ENCODE results near the gene OR2C3. TPM values are rescaled to one million over a fixed set of nuclear protein-coding genes. Genes with fewer than 3 reads are reported as not detected.

Gene OR2C3
- polyA plus RNA-seq, 1 experiment, result not detected

GRCh38 chr1:247562198-247562597 lies 26.0 kb upstream of the OR2C3 start:
- ChIA-PET POLR2A (interaction anchor here (0.6 kb wide), 1 partner anchor 223 kb away, joined by 3 read pairs; no protein-coding TSS in a partner anchor), CTCF (no interaction called here)
- Histone ChIP-seq H3K9me3 (ENCODE audit: control insufficient read depth, insufficient read depth, low read length) (peaks cover 22% of the 10 kb centered on the region), H3K27ac (ENCODE audit: low read depth, low read length) (no peak overlapping the region), H3K4me3 (ENCODE audit: low read depth, low read length) (no peak overlapping the region), H3K27me3 (ENCODE audit: control insufficient read depth, insufficient read depth, low read length) (no peaks in the 10 kb centered on the region)
- no peak for DNase-seq (ENCODE audit: low read depth, low spot score)
- no peak for TF ChIP-seq CTCF (IDR thresholded peaks at IDR 0.05; ENCODE audit: low read depth, low read length)

GRCh38 chr1:247561711-247562110 lies 25.5 kb upstream of the OR2C3 start:
- no peak for TF ChIP-seq CTCF (IDR thresholded peaks at IDR 0.05; ENCODE audit: low read depth, low read length)
- ChIA-PET CTCF (no interaction called here), POLR2A (no interaction called here)
- Histone ChIP-seq H3K27me3 (ENCODE audit: control insufficient read depth, insufficient read depth, low read length) (no peaks in the 10 kb centered on the region), H3K9me3 (ENCODE audit: control insufficient read depth, insufficient read depth, low read length) (peaks cover 22% of the 10 kb centered on the region), H3K4me3 (ENCODE audit: low read depth, low read length) (no peak overlapping the region), H3K27ac (ENCODE audit: low read depth, low read length) (no peak overlapping the region)
- no peak for DNase-seq (ENCODE audit: low read depth, low spot score)

- CTCF ChIA-PET, result no interaction called here
- Histone ChIP-seq H3K27ac (ENCODE audit: low read depth, low read length) (no peak overlapping the region), H3K27me3 (ENCODE audit: control insufficient read depth, insufficient read depth, low read length) (no peaks in the 10 kb centered on the region), H3K4me3 (ENCODE audit: low read depth, low read length) (no peak overlapping the region), H3K9me3 (ENCODE audit: control insufficient read depth, insufficient read depth, low read length) (peaks cover 18% of the 10 kb centered on the region)
- no peak for TF ChIP-seq CTCF (IDR thresholded peaks at IDR 0.05; ENCODE audit: low read depth, low read length)
- no peak for DNase-seq (ENCODE audit: low read depth, low spot score)
- POLR2A ChIA-PET, result no interaction called here
These were observed 21.9 kb upstream of the OR2C3 start for GRCh38 chr1:247557926-247558674.

- Histone ChIP-seq H3K4me3 (ENCODE audit: low read depth, low read length) (no peak overlapping the region), H3K9me3 (ENCODE audit: control insufficient read depth, insufficient read depth, low read length) (peaks cover 13% of the 10 kb centered on the region), H3K27ac (ENCODE audit: low read depth, low read length) (no peak overlapping the region), H3K27me3 (ENCODE audit: control insufficient read depth, insufficient read depth, low read length) (no peaks in the 10 kb centered on the region)
- ChIA-PET POLR2A (no interaction called here), CTCF (interaction anchor here (1.2 kb wide), 1 partner anchor 162 kb away, joined by 3 read pairs; no protein-coding TSS in a partner anchor)
- DNase-seq (ENCODE audit: low read depth, low spot score), result no peak
- no peak for TF ChIP-seq CTCF (IDR thresholded peaks at IDR 0.05; ENCODE audit: low read depth, low read length)
These were observed 16.0 kb upstream of the OR2C3 start for GRCh38 chr1:247552231-247552630.

GRCh38 chr1:247551721-247552120 lies 15.5 kb upstream of the OR2C3 start:
- no peak for TF ChIP-seq CTCF (IDR thresholded peaks at IDR 0.05; ENCODE audit: low read depth, low read length)
- Histone ChIP-seq H3K9me3 (ENCODE audit: control insufficient read depth, insufficient read depth, low read length) (peaks cover 15% of the 10 kb centered on the region), H3K4me3 (ENCODE audit: low read depth, low read length) (no peak overlapping the region), H3K27me3 (ENCODE audit: control insufficient read depth, insufficient read depth, low read length) (no peaks in the 10 kb centered on the region), H3K27ac (ENCODE audit: low read depth, low read length) (no peak overlapping the region)
- POLR2A ChIA-PET, result no interaction called here
- CTCF ChIA-PET, result interaction anchor here (1.2 kb wide), 1 partner anchor 161 kb away, joined by 3 read pairs; no protein-coding TSS in a partner anchor
- no peak for DNase-seq (ENCODE audit: low read depth, low spot score)

Data from AG04450 (cell line).